GM19324 (cell line): ENCODE measurements around the gene AJAP1.

ENCODE experiments used
- ATAC-seq: cut with Tn5 transposase; IDR thresholded peaks from one replicate; pipeline ENCODE4 v1.9.1; 2021; ENCODE audit warnings: mild to moderate bottlenecking, moderate library complexity; ENCODE audit not compliant: unreplicated experiment, low FRiP score

The AJAP1 gene

GRCh38 chr1:4630561-4630960 is 23.8 kb upstream of the AJAP1 start:
- no peak for ATAC-seq

GRCh38 chr1:4631321-4631720 is 23.1 kb upstream of the AJAP1 start:
- no peak for ATAC-seq

- no peak for ATAC-seq
These were observed 21.1 kb upstream of the AJAP1 start for GRCh38 chr1:4633346-4633745.

GRCh38 chr1:4634156-4634792 is 20.1 kb upstream of the AJAP1 start:
- no peak for ATAC-seq

GRCh38 chr1:4634793-4635406 is 19.5 kb upstream of the AJAP1 start:
- no peak for ATAC-seq

GRCh38 chr1:4636186-4636585 is 18.2 kb upstream of the AJAP1 start:
- ATAC-seq = no peak

- no peak for ATAC-seq
These were observed 17.6 kb upstream of the AJAP1 start for GRCh38 chr1:4636644-4637380.

- no peak for ATAC-seq
These were observed 16.6 kb upstream of the AJAP1 start for GRCh38 chr1:4637616-4638344.

- no peak for ATAC-seq
These were observed 16.1 kb upstream of the AJAP1 start for GRCh38 chr1:4638345-4638729.

- ATAC-seq = no peak
These were observed 13.5 kb upstream of the AJAP1 start for GRCh38 chr1:4640931-4641330.

- no peak for ATAC-seq
These were observed 7.0 kb upstream of the AJAP1 start for GRCh38 chr1:4647391-4647790.

GRCh38 chr1:4648657-4649056 is 5.8 kb upstream of the AJAP1 start:
- ATAC-seq = no peak

GRCh38 chr1:4650481-4650880 is 3.9 kb upstream of the AJAP1 start:
- no peak for ATAC-seq

- no peak for ATAC-seq
These were observed 3.4 kb upstream of the AJAP1 start for GRCh38 chr1:4650981-4651380.

- no peak for ATAC-seq
These were observed 1.6 kb upstream of the AJAP1 start for GRCh38 chr1:4652631-4653327.

- ATAC-seq = no peak
These were observed 1.1 kb upstream of the AJAP1 start for GRCh38 chr1:4653328-4653660.

- ATAC-seq = no peak
These were observed 610 bp downstream of the AJAP1 start for GRCh38 chr1:4654764-4655673.

- no peak for ATAC-seq
These were observed 1.5 kb downstream of the AJAP1 start for GRCh38 chr1:4655674-4656532.
